Activated CD4-positive, alpha-beta T cell treated with anti-CD3 and anti-CD28 coated beads, Interleukin-2, amount 50 U/mL, for 16 hours (primary cell): ENCODE data around the gene HUS1.
A peak's percentile ranks its signal among the peaks of the same experiment; 100 is the strongest.
"Not testable (repeated sequence)": the region's sequence is repeated elsewhere in the genome, so short reads cannot be mapped to it uniquely, and the experiment has no call there.

ENCODE experiments used
- DNase-seq: peaks from one replicate; pipeline ENCODE4 v3.0.0-alpha.2; 2020

HUS1 gene

GRCh38 chr7:47979145-47979831 is at the start of gene HUS1:
Gene HUS1 (minus strand): TSS chr7:47979615. CDS start chr7:47979519, 96 bp downstream.
- peak; percentile 95 for DNase-seq

- no peak for DNase-seq
Measured at GRCh38 chr7:48028938-48029337, 49.5 kb upstream of the HUS1 start, which contains the start of gene SUN3. Gene SUN3 (minus strand): TSS chr7:48029107. CDS start chr7:48028938, 169 bp downstream.

- no peak for DNase-seq
Measured at GRCh38 chr7:48025624-48026023, 46.2 kb upstream of the HUS1 start.

- DNase-seq, result no peak
Measured at GRCh38 chr7:48017674-48018073, 38.3 kb upstream of the HUS1 start.

- no peak for DNase-seq
Measured at GRCh38 chr7:48016641-48017040, 37.2 kb upstream of the HUS1 start.

- DNase-seq, result no peak
Measured at GRCh38 chr7:48011951-48012350, 32.5 kb upstream of the HUS1 start.

- DNase-seq, result no peak
Measured at GRCh38 chr7:48011323-48011722, 31.9 kb upstream of the HUS1 start.

- DNase-seq, result no peak
Measured at GRCh38 chr7:48009954-48010353, 30.5 kb upstream of the HUS1 start.

GRCh38 chr7:48009257-48009656 is 29.8 kb upstream of the HUS1 start:
- no peak for DNase-seq

GRCh38 chr7:48006866-48007265 is 27.5 kb upstream of the HUS1 start:
- no peak for DNase-seq

- no peak for DNase-seq
Measured at GRCh38 chr7:48004638-48005037, 25.2 kb upstream of the HUS1 start.

- no peak for DNase-seq
Measured at GRCh38 chr7:48004032-48004431, 24.6 kb upstream of the HUS1 start.

GRCh38 chr7:48000164-48000563 is 20.7 kb upstream of the HUS1 start:
- not testable (repeated sequence) for DNase-seq

- DNase-seq, result no peak
Measured at GRCh38 chr7:47999413-47999812, 20.0 kb upstream of the HUS1 start.

- DNase-seq, result no peak
Measured at GRCh38 chr7:47992446-47992845, 13.0 kb upstream of the HUS1 start.

GRCh38 chr7:47991741-47992311 is 12.4 kb upstream of the HUS1 start:
- peak; percentile 91 for DNase-seq

- no peak for DNase-seq
Measured at GRCh38 chr7:47991270-47991669, 11.9 kb upstream of the HUS1 start.

GRCh38 chr7:47990592-47990991 is 11.2 kb upstream of the HUS1 start:
- no peak for DNase-seq

GRCh38 chr7:47989607-47990400 is 10.4 kb upstream of the HUS1 start:
- not testable (repeated sequence) for DNase-seq

GRCh38 chr7:47988496-47989386 is 9.3 kb upstream of the HUS1 start:
- no peak for DNase-seq

GRCh38 chr7:47982610-47983009 is 3.2 kb upstream of the HUS1 start:
- no peak for DNase-seq

GRCh38 chr7:47980648-47981047 is 1.2 kb upstream of the HUS1 start:
- not testable (repeated sequence) for DNase-seq

GRCh38 chr7:47979832-47980181 is 392 bp upstream of the HUS1 start:
- DNase-seq, result no peak
